Activated CD4-positive, alpha-beta T cell treated with anti-CD3 and anti-CD28 coated beads, Interleukin-2, amount 10 ng/mL, durations not matched to agents 7 days and 5 days (primary cell): ENCODE results near the gene CFAP99. TPM values are rescaled to one million over a fixed set of nuclear protein-coding genes. Genes with fewer than 3 reads are reported as not detected.

Experiments used
- CTCF ChIA-PET: fragments of 350-600 bp; sonication (Branson Sonifier 250); formaldehyde crosslinking; loops from one replicate; lab custom pipeline; 2021; ENCODE audit warnings: antibody characterized with exemption; lab: Charles Lee
- POLR2A ChIA-PET: fragments of 350-600 bp; sonication (Branson Sonifier 250); formaldehyde crosslinking; loops from one replicate; lab custom pipeline; 2021; ENCODE audit warnings: antibody characterized with exemption; lab: Charles Lee
- DNase-seq: peaks from one replicate; pipeline ENCODE4 v3.0.0-alpha.2; 2020
- H3K27ac Mint-ChIP-seq: one replicate; pipeline ENCODE4 v1.8.0; 2021; ENCODE audit warnings: mild to moderate bottlenecking, moderate library complexity, mixed read lengths
- H3K27me3 Mint-ChIP-seq: one replicate; pipeline ENCODE4 v1.8.0; 2021; ENCODE audit warnings: mixed read lengths
- H3K36me3 Mint-ChIP-seq: one replicate; pipeline ENCODE4 v1.8.0; 2021; ENCODE audit warnings: low read depth, mixed read lengths
- H3K4me1 Mint-ChIP-seq: one replicate; pipeline ENCODE4 v1.8.0; 2021; ENCODE audit warnings: mixed read lengths
- H3K4me3 Mint-ChIP-seq: one replicate; pipeline ENCODE4 v1.8.0; 2021; ENCODE audit warnings: mild to moderate bottlenecking, moderate library complexity, mixed read lengths
- H3K9me3 Mint-ChIP-seq: one replicate; pipeline ENCODE4 v1.8.0; 2021; ENCODE audit warnings: mixed read lengths
- total RNA-seq, 2 experiments: library from RNA; stranded (reverse); gene quantifications; one replicate each; pipeline ENCODE4 v1.2.3, GENCODE V29; 2021

Gene CFAP99
- total RNA-seq, 2 experiments from 2014 or later, result not detected

- CTCF ChIA-PET, result no interaction called here
- POLR2A ChIA-PET, result interaction anchor here (0.7 kb wide), 1 partner anchor 168 kb away, joined by 3 read pairs; no protein-coding TSS in a partner anchor
- H3K4me3 Mint-ChIP-seq, result no peak overlapping the region
- H3K4me1 Mint-ChIP-seq, result peaks cover 41% of the 10 kb centered on the region
- no peaks in the 10 kb centered on the region for H3K36me3 Mint-ChIP-seq
- no peaks in the 10 kb centered on the region for H3K9me3 Mint-ChIP-seq
- DNase-seq, result no peak
- no peaks in the 10 kb centered on the region for H3K27me3 Mint-ChIP-seq
- H3K27ac Mint-ChIP-seq, result peak overlapping the region; percentile 7
Measured at GRCh38 chr4:2406920-2407319, 11.8 kb upstream of the CFAP99 start.

- Mint-ChIP-seq H3K27me3 (no peaks in the 10 kb centered on the region), H3K27ac (peak overlapping the region; percentile 26), H3K9me3 (no peaks in the 10 kb centered on the region), H3K36me3 (no peaks in the 10 kb centered on the region), H3K4me3 (no peak overlapping the region), H3K4me1 (peaks cover 42% of the 10 kb centered on the region)
- CTCF ChIA-PET, result interaction anchor here (1.1 kb wide), 1 partner anchor 9 kb away, joined by 6 read pairs; no protein-coding TSS in a partner anchor
- POLR2A ChIA-PET, result no interaction called here
- no peak for DNase-seq
Measured at GRCh38 chr4:2407991-2408342, 10.8 kb upstream of the CFAP99 start.

DNA sequence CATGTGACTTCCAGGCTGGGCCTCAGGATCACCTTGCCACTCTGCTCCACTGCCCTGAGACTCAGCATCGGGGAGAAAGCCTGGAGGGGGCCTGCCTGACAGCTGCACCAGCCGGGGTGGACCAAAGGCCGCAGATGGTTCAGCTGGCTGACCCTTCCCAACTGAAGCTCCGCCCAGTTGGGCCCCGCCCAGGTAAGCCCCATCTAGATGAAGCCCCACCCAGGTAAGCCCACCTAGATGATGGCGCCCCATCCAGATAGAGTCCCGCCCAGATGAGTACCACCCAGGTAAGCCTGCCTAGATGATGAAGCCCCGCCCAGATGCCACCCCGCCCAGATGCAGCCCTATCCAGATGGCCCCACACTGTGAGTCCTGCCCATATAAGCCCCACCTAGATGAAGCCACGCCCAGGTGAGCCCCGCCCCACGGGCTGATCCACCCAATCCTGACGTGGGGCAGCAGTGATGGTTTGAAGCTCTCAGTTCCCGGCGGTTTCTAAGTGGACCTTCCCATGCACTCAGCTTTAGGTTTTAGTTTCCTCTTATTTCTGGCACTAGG lies 10.3 kb upstream of the CFAP99 start:
- no peak overlapping the region for H3K27ac Mint-ChIP-seq
- H3K4me3 Mint-ChIP-seq, result no peak overlapping the region
- no peak for DNase-seq
- CTCF ChIA-PET, result interaction anchor here (0.8 to 1.1 kb wide), 3 partner anchors 10 to 109 kb away, joined by 3 to 6 read pairs (median 3); partner anchors contain the start of genes CFAP99 and ZFYVE28
- H3K9me3 Mint-ChIP-seq, result no peaks in the 10 kb centered on the region
- H3K36me3 Mint-ChIP-seq, result no peaks in the 10 kb centered on the region
- no peaks in the 10 kb centered on the region for H3K27me3 Mint-ChIP-seq
- peaks cover 48% of the 10 kb centered on the region for H3K4me1 Mint-ChIP-seq
- POLR2A ChIA-PET, result no interaction called here

- H3K36me3 Mint-ChIP-seq, result no peaks in the 10 kb centered on the region
- H3K27me3 Mint-ChIP-seq, result no peaks in the 10 kb centered on the region
- H3K4me3 Mint-ChIP-seq, result no peak overlapping the region
- no peak for DNase-seq
- no peak overlapping the region for H3K27ac Mint-ChIP-seq
- peaks cover 53% of the 10 kb centered on the region for H3K4me1 Mint-ChIP-seq
- ChIA-PET CTCF (interaction anchor here (0.8 to 1.1 kb wide), 3 partner anchors 10 to 110 kb away, joined by 3 to 6 read pairs (median 3); partner anchors contain the start of genes CFAP99 and ZFYVE28), POLR2A (no interaction called here)
- H3K9me3 Mint-ChIP-seq, result no peaks in the 10 kb centered on the region
Measured at GRCh38 chr4:2408976-2409375, 9.8 kb upstream of the CFAP99 start.

- H3K36me3 Mint-ChIP-seq, result no peaks in the 10 kb centered on the region
- H3K9me3 Mint-ChIP-seq, result no peaks in the 10 kb centered on the region
- DNase-seq, result no peak
- H3K4me3 Mint-ChIP-seq, result no peak overlapping the region
- ChIA-PET POLR2A (no interaction called here), CTCF (interaction anchor here (1.1 kb wide), 1 partner anchor 11 kb away, joined by 6 read pairs; no protein-coding TSS in a partner anchor)
- peak overlapping the region; percentile 48 for H3K27ac Mint-ChIP-seq
- H3K4me1 Mint-ChIP-seq, result peaks cover 55% of the 10 kb centered on the region
- H3K27me3 Mint-ChIP-seq, result no peaks in the 10 kb centered on the region
Measured at GRCh38 chr4:2409381-2409783, 9.4 kb upstream of the CFAP99 start.

DNA sequence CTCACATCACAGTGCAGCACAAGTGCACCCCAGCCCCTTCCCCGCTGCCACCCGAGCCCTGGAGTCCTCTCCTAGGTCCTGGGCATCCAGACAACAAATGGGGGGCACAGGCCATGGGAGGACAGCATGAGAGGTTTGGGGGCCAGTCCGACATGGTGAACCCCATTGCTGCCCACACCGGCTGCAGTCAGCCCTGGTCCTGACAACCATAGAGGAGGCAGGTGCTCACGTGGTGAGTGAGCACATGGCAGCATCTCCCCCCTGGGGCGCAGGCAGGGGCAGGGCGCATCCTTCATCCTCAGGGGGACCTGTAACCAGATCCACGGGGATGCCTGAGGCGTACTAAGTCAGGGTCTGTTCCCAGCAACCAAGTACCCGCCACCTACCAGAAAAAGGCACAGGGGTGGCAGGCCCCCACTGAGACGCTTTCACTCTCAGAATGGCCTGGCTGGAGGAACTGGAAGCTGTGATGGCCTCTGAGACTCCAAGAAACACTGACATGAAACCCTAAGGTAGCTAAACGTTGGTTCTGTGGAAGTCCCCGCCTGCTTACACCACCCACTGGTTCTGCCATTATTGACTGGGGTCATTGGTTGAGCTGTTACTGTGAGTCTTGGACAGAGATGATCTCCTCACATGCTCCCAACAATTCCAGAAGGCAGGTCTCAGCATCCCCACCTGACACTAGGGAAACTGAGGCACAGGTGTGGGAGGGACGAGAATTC lies 6.8 kb upstream of the CFAP99 start:
- CTCF ChIA-PET, result interaction anchor here (1.3 to 3.4 kb wide), 9 partner anchors 9 to 192 kb away, joined by 5 to 25 read pairs (median 7); partner anchors contain the start of genes HAUS3 and POLN
- Mint-ChIP-seq H3K36me3 (no peaks in the 10 kb centered on the region), H3K27me3 (peaks cover 14% of the 10 kb centered on the region), H3K4me3 (peak overlapping the region; percentile 59), H3K9me3 (no peaks in the 10 kb centered on the region), H3K4me1 (peaks cover 75% of the 10 kb centered on the region), H3K27ac (peak overlapping the region; percentile 97)
- POLR2A ChIA-PET, result interaction anchor here (0.6 to 1.7 kb wide), 4 partner anchors 59 to 240 kb away, joined by 3 to 6 read pairs (median 4); partner anchors contain the start of genes HAUS3, MXD4 and POLN
- DNase-seq, result peak; percentile 18

GRCh38 chr4:2412534-2412884 lies 6.2 kb upstream of the CFAP99 start:
- ChIA-PET POLR2A (interaction anchor here (0.6 to 1.7 kb wide), 4 partner anchors 59 to 240 kb away, joined by 3 to 6 read pairs (median 4); partner anchors contain the start of genes HAUS3, MXD4 and POLN), CTCF (interaction anchor here (0.8 to 3.4 kb wide), 13 partner anchors 10 to 192 kb away, joined by 3 to 25 read pairs (median 6); partner anchors contain the start of genes HAUS3, POLN and RNF4)
- DNase-seq, result peak; percentile 86
- peaks cover 15% of the 10 kb centered on the region for H3K27me3 Mint-ChIP-seq
- H3K9me3 Mint-ChIP-seq, result no peaks in the 10 kb centered on the region
- no peaks in the 10 kb centered on the region for H3K36me3 Mint-ChIP-seq
- H3K27ac Mint-ChIP-seq, result peak overlapping the region; percentile 97
- peaks cover 75% of the 10 kb centered on the region for H3K4me1 Mint-ChIP-seq
- H3K4me3 Mint-ChIP-seq, result peak overlapping the region; percentile 59

DNA sequence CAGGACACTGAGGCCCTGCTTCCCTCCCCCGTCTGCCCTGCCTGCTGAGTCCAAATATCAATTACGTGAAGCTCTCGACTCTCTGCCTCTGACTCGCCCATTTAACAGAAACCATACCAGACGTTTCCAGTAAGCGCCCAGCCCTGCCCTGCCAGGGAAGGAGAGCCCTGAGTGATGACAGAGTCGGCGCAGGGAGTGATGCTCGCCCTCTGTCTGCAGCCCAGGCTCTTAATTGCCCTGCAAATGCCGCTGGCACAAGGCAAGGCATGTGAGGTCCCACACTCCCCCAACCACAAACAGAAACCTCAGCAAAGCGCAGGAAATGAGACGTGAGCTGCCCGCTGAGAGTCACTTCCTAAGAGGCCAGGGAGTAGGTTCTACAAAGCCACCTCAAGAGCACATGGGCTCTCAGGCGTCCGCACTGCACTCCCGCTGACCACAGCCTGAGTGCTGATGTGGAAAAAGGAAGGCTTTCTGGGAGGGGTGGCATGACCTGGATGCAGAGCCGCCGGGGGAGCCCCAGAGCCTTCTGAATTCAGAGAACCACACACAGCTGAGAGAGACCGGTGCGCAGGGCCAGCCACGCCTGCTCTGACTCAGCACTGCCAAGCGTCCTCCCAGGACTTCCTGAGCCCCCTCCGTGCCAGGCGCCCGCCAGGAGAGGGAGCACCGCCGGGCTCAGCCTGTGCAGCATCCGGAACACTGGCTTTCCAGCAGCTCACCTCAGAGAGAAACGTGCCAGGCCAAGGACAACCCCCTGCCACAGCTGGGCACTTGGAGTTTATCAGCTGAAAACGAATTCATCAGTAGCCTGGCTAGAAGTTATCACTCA lies 5.7 kb upstream of the CFAP99 start:
- Mint-ChIP-seq H3K4me3 (peak overlapping the region; percentile 59), H3K4me1 (peaks cover 77% of the 10 kb centered on the region), H3K27ac (peak overlapping the region; percentile 97), H3K36me3 (no peaks in the 10 kb centered on the region), H3K27me3 (peaks cover 20% of the 10 kb centered on the region), H3K9me3 (no peaks in the 10 kb centered on the region)
- peak; percentile 94 for DNase-seq
- ChIA-PET CTCF (interaction anchor here (0.6 to 3.4 kb wide), 19 partner anchors 10 to 541 kb away, joined by 3 to 25 read pairs (median 4); partner anchors contain the start of genes HAUS3, POLN and RNF4), POLR2A (interaction anchor here (0.7 to 1.7 kb wide), 3 partner anchors 60 to 171 kb away, joined by 3 to 6 read pairs (median 5); partner anchors contain the start of genes HAUS3, MXD4 and POLN)

- ChIA-PET CTCF (interaction anchor here (0.6 to 3.4 kb wide), 12 partner anchors 9 to 206 kb away, joined by 3 to 25 read pairs (median 6); partner anchors contain the start of genes HAUS3 and POLN), POLR2A (no interaction called here)
- H3K27me3 Mint-ChIP-seq, result peaks cover 21% of the 10 kb centered on the region
- peak overlapping the region; percentile 59 for H3K4me3 Mint-ChIP-seq
- peak; percentile 40 for DNase-seq
- no peaks in the 10 kb centered on the region for H3K36me3 Mint-ChIP-seq
- peak overlapping the region; percentile 97 for H3K27ac Mint-ChIP-seq
- no peaks in the 10 kb centered on the region for H3K9me3 Mint-ChIP-seq
- H3K4me1 Mint-ChIP-seq, result peaks cover 71% of the 10 kb centered on the region
Measured at GRCh38 chr4:2413821-2414610, 4.7 kb upstream of the CFAP99 start.

DNA sequence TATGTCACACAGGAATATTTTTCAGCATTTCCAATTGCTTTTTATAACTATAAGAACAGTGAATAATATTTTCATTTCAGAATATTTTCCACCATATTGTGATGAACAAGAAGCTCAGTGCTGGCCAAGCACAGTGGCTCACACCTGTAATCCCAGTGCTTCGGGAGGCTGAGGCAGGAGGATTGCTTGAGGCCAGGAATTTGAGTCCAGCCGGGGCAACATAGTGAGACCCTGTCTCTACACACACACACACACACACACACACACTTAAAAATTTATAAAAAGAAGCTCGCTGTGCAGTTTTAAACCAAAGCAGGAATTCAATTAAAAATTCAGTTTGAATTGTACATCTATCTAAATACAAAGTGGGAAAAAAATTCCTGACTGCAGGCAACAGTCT lies 3.5 kb upstream of the CFAP99 start:
- peaks cover 76% of the 10 kb centered on the region for H3K4me1 Mint-ChIP-seq
- H3K4me3 Mint-ChIP-seq, result no peak overlapping the region
- POLR2A ChIA-PET, result no interaction called here
- H3K36me3 Mint-ChIP-seq, result no peaks in the 10 kb centered on the region
- DNase-seq, result no peak
- peaks cover 32% of the 10 kb centered on the region for H3K27me3 Mint-ChIP-seq
- no peaks in the 10 kb centered on the region for H3K9me3 Mint-ChIP-seq
- H3K27ac Mint-ChIP-seq, result no peak overlapping the region
- CTCF ChIA-PET, result interaction anchor here (0.9 to 2.1 kb wide), 6 partner anchors 13 to 195 kb away, joined by 3 to 7 read pairs (median 4); partner anchors contain the start of gene RNF4

- Mint-ChIP-seq H3K9me3 (no peaks in the 10 kb centered on the region), H3K27ac (peak overlapping the region; percentile 77), H3K4me3 (peak overlapping the region; percentile 71), H3K27me3 (peaks cover 41% of the 10 kb centered on the region), H3K4me1 (peaks cover 71% of the 10 kb centered on the region), H3K36me3 (no peaks in the 10 kb centered on the region)
- DNase-seq, result no peak
- ChIA-PET POLR2A (no interaction called here), CTCF (interaction anchor here (0.9 to 2.1 kb wide), 6 partner anchors 12 to 196 kb away, joined by 3 to 7 read pairs (median 4); partner anchors contain the start of gene RNF4)
Measured at GRCh38 chr4:2415881-2416563, 2.7 kb upstream of the CFAP99 start.
